GM12872 (cell line): Measurements from ENCODE around the gene PRXL2B.
A peak's percentile ranks its signal among the peaks of the same experiment; 100 is the strongest.

ENCODE experiments used
- CTCF ChIP-seq: IDR thresholded peaks from 3 replicates; pipeline ENCODE4 v1.5.1; 2011; ENCODE audit warnings: low read depth, mild to moderate bottlenecking, low read length, moderate library complexity; ENCODE audit not compliant: insufficient read depth

Gene PRXL2B

GRCh38 chr1:2560299-2561073 lies 26.1 kb upstream of the PRXL2B start:
- TF ChIP-seq CTCF, result no peak

- no peak for TF ChIP-seq CTCF
These were observed 25.1 kb upstream of the PRXL2B start for GRCh38 chr1:2561446-2561845.

- TF ChIP-seq CTCF, result peak; percentile 74
These were observed 24.4 kb upstream of the PRXL2B start for GRCh38 chr1:2561898-2562895.

- TF ChIP-seq CTCF, result no peak
These were observed 23.4 kb upstream of the PRXL2B start for GRCh38 chr1:2563205-2563604.

- no peak for TF ChIP-seq CTCF
These were observed 22.4 kb upstream of the PRXL2B start for GRCh38 chr1:2564006-2564814.

DNA sequence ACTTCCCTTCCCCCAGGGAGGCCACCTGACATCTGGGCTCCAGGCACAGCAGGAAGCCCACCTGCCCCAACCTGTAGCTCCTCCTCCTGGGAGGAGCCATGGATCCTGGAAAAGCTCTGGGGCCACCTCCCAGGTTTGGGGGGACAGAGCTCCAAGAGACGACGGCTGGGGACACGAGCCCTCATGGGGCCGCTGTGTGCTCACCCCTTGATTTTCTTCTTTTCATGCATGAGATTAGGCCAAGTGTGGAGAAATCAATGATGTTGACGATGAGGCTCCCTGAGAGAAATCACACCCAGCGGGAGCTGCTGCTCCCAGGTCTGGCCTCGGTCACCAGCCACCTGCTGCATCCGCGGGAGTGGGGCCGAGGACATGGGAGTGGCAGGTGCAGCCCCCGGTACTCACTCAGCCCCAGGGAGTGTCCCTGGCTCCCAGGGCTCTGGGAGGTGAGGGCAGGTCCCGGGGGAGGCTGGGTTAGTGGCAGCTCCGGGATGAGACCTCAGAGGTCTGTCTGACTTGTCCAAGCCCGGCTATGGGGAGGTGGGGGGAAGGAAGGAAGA lies 21.7 kb upstream of the PRXL2B start:
- TF ChIP-seq CTCF, result no peak
